Medulla oblongata (tissue), 1 donor: ENCODE measurements around the gene ADARB2.

Source experiments
- DNase-seq: peaks from one replicate; pipeline ENCODE4 v3.0.0-alpha.2; 2015; ENCODE audit errors: extremely low spot score

ADARB2 gene

GRCh38 chr10:1663226-1663625, 74.1 kb downstream of the ADARB2 start:
- no peak for DNase-seq

GRCh38 chr10:1662438-1663025, 74.8 kb downstream of the ADARB2 start:
- no peak for DNase-seq

DNA sequence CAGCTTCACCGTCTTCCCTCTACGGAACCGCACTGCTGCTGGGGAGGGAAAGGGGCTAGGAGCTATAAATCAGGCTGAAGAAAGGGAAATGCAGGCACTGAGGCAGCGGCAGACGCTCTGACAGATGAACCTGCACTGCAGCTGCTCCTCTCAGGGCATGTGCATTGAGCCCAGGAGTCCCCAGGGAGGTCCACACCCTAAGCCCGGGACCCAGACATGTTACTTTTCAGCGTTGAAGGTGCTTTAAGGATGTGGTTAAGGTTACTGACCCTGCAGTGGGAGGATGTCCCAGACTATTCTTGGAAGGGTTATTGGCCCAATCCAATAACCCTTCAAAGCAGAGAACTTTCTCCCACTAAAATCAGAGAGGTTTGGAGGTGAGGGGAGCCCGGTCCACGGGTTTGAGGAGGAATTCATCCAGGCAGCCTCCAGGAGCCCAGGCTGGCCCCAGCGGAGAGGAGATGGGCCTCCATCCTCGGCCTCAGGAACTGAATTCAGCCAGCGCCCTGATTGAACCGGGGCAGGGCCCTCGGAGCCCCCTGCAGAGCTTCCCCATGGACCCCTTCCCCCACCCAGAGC, 75.4 kb downstream of the ADARB2 start:
- no peak for DNase-seq

- DNase-seq, result no peak
Measured at GRCh38 chr10:1661416-1661815, 75.9 kb downstream of the ADARB2 start.

GRCh38 chr10:1660815-1661214, 76.5 kb downstream of the ADARB2 start:
- no peak for DNase-seq

- no peak for DNase-seq
Measured at GRCh38 chr10:1660386-1660785, 76.9 kb downstream of the ADARB2 start.

GRCh38 chr10:1659221-1659791, 78.0 kb downstream of the ADARB2 start:
- peak; percentile 18 for DNase-seq

DNA sequence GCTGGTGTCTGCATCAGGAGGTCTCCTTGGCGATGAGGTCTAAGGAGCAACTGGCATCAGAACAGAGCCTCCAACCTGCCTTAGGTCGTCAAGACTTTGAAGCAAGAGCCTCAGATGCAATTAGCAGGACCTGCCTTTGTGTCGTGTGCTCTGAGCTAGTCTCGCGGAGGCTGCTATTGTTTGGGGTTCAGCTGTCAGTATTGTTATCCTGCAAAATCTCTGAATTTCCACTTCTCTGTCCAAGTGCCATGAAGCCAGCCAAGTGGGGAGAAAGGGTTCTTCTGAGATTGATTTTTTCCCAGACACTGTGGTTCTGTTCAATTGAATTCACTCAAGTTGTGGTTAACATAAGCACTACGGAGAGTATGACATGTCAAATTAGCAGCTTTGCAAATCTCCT, 78.7 kb downstream of the ADARB2 start:
- DNase-seq, result no peak

- DNase-seq, result no peak
Measured at GRCh38 chr10:1657479-1657878, 79.8 kb downstream of the ADARB2 start.

- no peak for DNase-seq
Measured at GRCh38 chr10:1655367-1655766, 82.0 kb downstream of the ADARB2 start.

DNA sequence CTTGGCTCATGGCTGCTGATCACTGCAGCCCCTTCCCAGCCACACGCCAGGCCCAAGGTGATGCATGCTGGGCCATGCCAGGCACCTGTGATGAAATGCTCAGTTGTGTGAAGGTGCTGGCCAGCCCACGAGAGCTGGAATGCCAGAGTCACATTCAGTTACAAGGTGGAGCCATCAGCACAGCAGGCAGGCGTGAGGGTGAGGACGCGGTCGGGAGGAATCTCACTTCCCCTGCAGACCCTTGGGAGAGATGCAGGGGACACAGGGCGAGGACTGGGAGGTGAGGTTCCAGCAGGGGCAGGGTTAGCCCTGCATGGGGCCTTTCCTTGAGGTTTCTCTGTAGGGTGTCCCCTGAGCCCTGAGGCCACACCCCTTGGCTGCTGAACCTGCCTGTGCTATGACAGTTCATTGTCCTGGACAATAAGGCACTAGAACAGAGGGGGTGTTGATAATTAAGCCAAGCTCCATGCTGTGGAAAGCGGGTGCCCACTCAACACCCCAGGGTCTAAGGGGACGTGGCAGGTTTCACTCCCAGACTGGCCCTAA, 82.4 kb downstream of the ADARB2 start:
- DNase-seq, result no peak

- no peak for DNase-seq
Measured at GRCh38 chr10:1654247-1654646, 83.1 kb downstream of the ADARB2 start.

DNA sequence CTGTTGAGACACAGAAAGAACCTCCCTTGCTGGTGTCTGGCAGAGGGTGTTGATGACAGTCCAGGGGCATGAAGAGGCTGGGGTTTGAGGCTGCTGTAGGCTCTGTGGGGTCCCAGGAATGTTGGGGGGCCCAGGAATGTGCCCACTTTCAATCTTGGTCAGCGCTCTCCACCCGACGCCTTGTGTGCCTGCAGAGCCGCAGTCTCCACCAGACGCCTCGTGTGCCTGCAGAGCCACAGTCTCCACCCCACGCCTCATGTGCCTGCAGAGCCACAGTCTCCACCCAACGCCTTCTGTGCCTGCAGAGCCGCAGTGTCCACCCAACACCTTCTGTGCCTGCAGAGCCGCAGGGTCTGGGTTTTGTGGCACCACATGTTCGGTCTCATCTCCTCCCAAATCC, 84.0 kb downstream of the ADARB2 start:
- DNase-seq, result no peak

DNA sequence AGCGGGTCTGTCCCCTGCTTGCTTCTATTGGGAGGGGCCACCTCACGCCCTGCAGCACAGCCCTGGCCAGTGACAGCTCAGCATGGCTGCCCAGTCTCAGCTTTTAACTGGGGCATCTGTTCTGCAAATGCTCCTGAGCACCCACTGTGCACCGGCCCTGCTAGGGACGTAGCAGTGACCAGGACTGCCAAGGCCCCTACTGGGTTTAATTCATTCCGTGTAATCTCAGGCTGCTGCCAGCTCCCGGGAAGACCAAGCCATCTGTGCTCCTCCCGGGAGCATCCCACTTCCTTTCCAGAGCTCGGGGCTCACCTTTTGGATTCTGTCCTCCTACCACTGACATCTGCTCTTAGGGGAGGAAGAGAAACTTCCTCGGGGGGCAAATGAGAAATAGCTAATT, 85.2 kb downstream of the ADARB2 start:
- no peak for DNase-seq

GRCh38 chr10:1651270-1651966, 85.9 kb downstream of the ADARB2 start:
- no peak for DNase-seq

DNA sequence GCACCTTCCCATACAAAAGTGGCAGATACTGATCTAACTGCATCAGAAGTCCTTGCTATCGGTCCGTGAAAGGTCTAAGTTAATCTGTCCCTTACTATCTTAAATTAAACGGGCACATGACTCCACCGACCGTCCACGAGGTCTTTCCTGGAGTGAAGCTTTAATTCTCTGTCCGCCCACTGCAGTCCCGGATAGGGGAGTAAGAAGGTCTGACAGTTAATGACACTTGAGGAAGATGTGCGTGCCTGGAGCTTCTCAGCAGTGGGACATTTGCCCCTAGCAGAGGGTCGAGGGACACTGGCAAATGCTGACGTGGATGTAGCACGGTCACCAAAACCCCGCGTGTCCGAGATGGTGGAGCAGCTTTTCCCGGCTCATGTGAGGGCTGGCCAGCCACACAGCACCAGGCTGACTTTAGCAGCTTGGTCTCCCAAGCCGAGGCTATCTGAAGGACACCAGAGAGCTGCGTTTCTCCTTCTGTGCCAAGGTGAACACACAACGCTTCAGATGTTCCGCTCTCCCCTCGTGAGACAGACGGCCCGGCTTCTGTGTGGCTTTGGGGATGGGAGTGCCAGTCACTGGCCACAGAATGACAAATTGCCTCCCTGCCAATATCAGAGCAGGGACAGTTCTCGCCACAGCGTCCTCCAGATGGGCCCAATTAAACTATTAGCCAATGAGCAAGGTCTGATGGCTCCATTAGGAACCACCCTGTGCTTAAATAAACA, 86.6 kb downstream of the ADARB2 start:
- DNase-seq, result no peak

DNA sequence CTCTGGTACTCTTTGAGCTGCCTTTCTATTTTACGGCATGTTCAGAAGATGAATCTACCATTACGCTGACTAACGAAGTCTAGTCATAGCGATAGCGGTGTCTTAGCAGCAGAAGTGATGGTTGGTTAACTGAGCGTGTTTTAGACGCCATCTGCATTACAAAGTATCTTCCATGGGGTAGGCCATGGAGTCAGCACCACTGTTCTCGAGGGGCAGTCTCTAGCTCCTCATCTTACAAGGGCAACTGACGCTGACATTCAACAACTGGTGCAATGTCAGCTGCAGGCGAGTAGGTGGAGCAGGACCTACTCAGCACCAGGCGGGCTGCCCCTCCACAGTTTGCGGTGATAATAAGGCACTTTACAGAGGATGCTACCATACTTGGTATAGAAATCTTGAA, 88.7 kb downstream of the ADARB2 start:
- DNase-seq, result no peak

DNA sequence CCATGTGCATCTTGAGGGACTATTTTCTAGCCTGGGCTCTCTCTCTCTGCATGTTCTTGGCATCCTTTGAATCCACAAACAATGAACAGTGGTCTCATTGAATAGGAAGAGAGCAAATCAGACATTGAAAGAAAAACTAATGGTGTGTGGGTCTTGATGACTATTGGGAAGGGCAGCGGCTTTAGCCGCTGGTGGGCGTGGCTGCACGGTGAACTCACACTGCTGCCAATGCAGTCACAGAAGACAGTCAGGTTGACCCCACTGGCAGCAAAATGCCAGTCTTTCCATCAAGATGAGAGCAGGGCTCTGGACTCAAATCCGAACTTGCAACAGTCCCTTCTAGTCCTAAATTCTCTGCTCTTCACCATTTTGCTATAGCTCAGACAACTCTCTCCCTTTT, 91.0 kb downstream of the ADARB2 start:
- peak; percentile 32 for DNase-seq

DNA sequence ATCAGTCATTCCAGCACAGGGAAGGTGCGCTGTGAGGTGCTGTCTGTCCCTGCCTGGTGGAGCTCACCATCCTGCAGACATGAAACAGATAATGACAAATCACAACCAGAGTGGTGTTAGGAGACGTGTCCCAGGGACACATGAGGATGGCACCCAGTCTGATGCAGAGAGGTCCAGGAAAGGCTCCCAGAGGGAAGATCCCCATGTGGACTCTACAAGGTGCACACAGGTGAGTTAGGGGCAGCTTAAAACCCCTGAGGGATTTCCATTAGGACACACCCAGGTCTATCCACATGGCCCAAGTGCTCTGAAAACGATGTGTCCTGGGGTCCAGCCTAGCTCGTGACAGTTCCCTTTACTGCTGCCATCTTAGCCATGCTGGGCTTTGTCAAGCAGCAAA, 91.4 kb downstream of the ADARB2 start:
- no peak for DNase-seq

GRCh38 chr10:1644191-1644711, 93.1 kb downstream of the ADARB2 start:
- no peak for DNase-seq

DNA sequence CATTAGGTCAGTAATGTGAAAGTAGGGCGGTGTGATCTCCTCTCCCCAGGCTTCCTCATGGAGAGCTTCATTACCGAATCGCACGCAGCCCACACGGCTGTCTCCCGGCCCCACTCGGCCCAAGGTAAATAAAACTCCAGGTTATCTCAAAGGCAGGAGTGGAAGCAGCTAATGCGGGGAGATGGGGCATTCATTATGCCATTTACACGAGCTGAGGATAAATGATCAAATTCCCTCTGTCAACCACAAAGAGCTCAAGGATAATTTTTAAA, 93.5 kb downstream of the ADARB2 start:
- no peak for DNase-seq
